DOHH2 (cell line): ENCODE data around the gene PRKCE.

ENCODE experiments used
- EZH2phosphoT487 ChIP-seq: fragments of 200-600 bp; sonication (generic); IDR thresholded peaks from 2 replicates; pipeline ENCODE4 v1.6.1; 2017; ENCODE audit warnings: borderline replicate concordance, mild to moderate bottlenecking, antibody characterized with exemption, low read length, moderate library complexity, mixed read lengths
- TF ChIP-seq, protein P1 (sequence below): fragments of 200-600 bp; sonication (generic); IDR thresholded peaks from one replicate; pipeline ENCODE4 v1.5.1; 2014; ENCODE audit warnings: antibody characterized with exemption, mild to moderate bottlenecking, low read depth, low read length; ENCODE audit not compliant: poor library complexity, severe bottlenecking

DNA sequence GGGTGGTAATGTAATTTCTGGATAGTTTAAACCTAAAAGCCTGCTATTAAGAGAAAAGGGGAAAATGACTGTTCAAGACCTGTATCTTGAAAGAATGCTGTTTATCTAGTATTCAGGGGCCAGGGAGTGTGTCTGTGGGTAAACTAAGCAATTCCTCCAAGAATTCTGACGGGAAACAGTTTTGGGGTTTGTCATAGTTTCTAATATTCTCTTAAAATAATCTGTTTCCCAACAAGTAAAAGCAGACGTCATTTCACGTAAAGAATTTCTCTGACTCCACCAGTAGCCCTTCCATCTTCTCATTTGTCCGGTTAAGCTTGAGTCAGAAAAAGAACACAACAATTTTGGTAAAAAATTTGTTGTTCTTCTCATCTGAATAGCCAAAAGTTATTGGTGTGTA, 413.7 kb downstream of the PRKCE start:
- TF ChIP-seq, protein P1, sequence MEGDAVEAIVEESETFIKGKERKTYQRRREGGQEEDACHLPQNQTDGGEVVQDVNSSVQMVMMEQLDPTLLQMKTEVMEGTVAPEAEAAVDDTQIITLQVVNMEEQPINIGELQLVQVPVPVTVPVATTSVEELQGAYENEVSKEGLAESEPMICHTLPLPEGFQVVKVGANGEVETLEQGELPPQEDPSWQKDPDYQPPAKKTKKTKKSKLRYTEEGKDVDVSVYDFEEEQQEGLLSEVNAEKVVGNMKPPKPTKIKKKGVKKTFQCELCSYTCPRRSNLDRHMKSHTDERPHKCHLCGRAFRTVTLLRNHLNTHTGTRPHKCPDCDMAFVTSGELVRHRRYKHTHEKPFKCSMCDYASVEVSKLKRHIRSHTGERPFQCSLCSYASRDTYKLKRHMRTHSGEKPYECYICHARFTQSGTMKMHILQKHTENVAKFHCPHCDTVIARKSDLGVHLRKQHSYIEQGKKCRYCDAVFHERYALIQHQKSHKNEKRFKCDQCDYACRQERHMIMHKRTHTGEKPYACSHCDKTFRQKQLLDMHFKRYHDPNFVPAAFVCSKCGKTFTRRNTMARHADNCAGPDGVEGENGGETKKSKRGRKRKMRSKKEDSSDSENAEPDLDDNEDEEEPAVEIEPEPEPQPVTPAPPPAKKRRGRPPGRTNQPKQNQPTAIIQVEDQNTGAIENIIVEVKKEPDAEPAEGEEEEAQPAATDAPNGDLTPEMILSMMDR, result no peak
- TF ChIP-seq EZH2phosphoT487, result no peak
